Inflammatory macrophage treated with lipopolysaccharide for 1 hour (primary cell): ENCODE measurements around the gene BUB1B.

Experiments
- DNase-seq, 2 donors: peaks; one replicate each; pipeline ENCODE4 v3.0.0-alpha.2; 2020 to 2022

The BUB1B gene

DNA sequence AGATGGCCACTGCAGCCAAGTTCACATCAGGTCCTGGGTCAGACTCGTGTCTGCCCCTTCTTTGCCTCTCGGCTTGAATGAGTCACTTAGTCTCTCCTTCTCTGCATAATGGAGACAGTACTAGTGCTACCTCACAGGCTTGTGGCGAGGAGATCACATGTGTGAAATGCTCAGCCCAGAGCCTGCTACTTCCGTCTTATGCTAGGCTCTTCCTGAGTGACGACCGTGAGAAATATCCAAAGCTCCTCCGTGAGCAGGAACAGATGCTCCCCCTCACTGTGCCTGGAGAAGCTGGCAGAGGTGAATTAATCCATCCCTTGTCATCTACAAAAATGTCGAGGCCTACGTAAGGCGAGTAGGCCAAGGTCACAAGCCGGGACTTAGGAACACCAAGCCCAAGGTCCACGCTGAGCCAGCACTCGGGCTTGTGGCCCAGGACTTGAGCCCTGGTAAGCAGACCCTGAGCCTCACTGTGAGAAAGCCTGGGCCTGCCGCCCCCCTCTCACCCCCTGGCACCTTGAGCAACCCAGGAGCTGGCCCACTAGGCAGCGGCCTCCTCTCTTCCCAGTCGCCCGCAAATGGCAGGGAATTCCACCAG, 95.9 kb downstream of the BUB1B start:
- DNase-seq = peak; percentile 12 to 53

DNA sequence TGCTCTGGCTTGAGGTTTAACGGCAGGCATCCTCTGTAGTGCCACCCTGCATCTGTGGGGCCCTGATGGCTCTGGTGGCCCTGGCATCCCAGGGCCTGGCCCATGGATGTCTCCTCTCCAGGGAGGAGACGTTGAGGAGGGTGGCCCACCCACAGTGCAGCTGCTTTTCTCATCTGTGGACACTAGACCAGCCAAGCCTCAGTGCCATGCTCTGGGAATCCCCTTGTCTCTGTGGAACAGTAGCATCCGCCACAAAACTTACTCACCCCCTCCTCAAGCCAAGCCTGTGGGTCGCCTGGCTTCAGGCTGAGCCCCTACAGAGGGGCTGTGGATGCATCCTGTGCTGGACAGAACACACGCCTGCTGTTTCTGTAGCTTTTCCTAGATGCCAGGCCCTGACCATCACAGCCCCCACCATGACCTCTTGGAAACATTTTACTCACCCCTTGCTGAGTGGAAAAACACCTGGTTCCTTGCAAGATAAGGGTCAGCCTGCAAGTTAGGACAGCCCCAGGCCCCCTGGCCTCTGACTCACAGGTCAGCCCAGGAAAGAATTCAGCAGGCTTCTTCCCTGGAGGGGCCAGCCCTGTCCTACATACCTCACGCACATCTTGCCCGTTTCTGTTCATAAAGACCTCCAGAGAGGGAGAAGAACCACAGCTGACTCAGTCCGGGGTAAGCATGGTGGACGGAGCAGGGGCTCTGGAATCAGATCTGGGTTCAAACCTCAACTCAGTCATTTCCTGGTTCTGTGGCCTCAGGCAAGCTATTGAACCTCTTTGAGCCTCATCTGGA, 97.0 kb downstream of the BUB1B start:
- no peak for DNase-seq

DNA sequence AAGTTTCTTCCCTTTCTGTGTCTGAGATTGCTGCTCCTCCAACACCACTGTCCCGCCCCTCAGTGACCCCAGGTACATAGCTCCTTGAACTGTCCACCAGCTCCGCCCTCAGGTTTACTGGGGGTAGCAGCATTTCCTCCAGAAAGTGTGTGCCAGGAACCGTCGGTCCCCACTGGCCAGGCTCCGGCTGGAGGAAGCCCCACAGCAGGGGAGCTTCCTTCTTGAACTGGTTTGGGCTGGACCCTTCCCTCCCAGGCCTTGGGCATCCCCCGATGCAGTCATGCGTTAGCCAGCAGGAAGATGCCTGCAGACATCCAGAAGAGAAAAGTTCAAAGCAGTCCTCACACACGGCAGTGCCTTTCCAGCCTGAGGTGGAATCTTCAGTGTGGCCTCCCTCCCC, 97.7 kb downstream of the BUB1B start:
- DNase-seq = no peak

DNA sequence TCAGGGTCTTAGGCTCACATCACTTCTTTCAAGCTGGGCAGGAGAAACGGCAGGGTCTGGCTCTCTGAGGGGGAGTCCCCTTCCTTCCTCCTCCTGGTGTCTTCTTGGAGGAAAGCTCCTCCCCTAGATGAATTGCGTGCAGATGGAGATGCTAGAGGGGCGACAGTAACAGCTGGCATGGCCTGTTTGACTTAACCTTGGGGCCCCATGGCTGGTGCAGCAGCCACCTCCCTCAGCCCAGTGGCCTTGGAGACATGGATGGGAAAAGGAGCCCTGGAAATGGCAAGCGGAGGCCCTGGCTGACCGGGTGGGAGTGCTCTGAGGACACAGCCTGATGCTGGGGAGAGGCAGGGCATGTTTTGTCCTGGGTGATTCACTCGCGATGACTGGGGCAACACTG, 98.2 kb downstream of the BUB1B start:
- DNase-seq = no peak

DNA sequence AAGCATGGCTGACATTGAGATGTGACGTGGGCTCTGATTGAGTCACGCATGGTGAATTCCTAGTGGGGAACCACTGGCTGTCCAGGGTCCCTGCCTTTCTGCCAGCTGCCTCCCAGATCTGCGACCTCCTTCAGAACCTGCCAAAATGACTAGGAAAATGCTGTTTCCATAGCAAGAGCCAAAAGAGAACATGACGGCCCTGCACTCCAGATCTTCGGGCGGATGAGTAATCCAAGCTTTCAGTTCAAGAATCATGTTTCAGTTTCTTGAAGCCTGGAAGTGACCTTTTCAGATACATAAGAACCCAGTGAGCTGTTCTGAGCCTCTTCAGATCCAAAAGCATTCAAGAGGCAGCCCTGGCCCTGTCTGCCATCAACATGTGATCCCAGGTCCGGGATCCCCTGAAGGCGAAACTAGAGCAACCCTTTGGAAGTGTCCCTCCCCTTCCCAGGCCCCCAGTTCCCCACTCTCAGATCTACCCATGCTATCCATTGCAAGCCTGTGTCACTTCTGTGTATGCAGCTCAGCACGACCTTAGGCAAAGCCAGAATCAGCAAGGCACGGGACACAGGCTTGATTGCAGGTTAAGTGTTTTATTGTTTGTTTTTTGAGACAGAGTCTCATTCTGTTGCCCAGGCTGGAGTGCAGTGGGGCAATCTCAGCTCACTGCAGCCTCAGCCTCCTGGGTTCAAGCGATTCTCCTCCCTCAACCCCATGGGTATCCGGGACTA, 102.3 kb downstream of the BUB1B start:
- no peak for DNase-seq

DNA sequence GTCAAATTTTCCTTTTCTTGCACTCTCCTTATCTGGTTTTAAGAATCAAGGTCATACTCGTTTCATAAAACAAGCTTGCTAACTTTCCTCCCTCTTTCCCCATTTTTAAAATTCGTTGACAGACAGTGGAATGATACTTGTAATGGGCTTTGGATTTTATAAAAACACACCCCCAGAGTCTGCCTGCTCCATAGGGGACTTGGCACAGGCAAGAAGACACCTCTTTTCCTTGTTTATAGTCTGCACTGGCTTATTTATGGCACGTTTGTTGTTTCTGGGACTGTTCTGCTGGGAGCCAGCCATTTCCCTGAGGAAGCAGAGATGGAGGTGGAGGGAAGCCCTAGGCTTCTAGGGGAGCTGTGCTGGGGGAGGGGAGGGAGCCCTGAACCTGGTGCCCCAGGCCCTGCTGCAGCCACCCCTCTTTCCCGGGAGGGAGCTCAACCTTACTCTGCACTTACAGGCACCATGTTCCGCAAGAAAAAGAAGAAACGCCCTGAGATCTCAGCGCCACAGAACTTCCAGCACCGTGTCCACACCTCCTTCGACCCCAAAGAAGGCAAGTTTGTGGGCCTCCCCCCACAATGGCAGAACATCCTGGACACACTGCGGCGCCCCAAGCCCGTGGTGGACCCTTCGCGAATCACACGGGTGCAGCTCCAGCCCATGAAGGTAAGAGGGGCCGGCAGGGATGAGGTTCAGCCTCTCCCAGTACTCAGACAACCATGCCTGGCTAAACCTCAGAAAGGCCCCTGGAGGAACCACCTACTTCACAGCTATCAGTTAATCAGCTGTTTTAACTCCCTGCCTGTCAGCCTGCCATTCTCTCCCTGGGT, 103.7 kb downstream of the BUB1B start:
- no peak for DNase-seq

DNA sequence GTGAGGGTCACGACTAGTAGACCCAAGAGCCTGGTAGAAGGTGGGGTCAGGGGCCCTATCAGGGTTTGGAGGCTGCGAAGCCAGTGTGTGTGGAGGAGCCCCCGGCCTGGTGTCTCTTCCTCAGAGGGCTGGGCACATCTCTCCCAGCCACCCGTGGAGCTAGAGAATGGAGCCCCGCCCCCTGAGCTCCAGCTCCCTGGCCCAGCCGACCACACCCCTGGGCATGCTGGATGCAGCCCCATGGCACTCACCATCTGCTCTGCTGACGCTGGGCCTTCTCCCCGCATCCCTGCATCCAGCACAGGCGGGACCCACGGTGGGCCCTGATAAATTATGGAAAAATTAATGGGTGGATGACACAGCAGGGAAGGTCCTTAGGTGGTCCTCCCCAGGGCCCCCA, 104.5 kb downstream of the BUB1B start:
- no peak for DNase-seq

DNA sequence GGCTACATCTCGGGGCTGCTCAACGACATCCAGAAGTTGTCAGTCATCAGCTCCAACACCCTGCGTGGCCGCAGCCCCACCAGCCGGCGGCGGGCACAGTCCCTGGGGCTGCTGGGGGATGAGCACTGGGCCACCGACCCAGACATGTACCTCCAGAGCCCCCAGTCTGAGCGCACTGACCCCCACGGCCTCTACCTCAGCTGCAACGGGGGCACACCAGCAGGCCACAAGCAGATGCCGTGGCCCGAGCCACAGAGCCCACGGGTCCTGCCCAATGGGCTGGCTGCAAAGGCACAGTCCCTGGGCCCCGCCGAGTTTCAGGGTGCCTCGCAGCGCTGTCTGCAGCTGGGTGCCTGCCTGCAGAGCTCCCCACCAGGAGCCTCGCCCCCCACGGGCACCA, 105.0 kb downstream of the BUB1B start:
- DNase-seq = no peak

DNA sequence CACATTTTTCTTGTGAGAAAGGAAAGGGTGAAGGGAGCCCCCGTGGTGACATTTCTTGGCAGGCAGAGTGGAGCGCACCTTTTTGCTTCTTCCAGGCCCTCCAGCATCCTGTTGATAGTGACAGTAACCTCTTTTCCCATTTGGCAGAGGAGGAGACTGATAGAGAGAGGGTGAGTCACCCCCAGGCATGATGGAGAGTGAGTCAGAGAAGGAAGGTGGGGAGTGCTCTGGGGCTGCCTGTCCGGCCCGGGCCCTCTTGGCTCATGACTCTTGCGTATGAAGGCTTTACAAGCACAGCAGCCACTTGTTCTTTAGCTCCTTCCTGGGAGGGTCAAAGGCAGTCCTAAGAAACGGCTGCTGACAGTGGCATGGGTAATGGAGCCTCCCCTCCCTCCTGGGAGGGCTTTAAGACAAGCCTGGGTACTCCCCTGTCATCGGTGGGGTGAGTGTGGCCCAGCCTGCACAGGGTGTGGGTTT, 106.0 kb downstream of the BUB1B start:
- DNase-seq = peak; percentile 72 to 83

DNA sequence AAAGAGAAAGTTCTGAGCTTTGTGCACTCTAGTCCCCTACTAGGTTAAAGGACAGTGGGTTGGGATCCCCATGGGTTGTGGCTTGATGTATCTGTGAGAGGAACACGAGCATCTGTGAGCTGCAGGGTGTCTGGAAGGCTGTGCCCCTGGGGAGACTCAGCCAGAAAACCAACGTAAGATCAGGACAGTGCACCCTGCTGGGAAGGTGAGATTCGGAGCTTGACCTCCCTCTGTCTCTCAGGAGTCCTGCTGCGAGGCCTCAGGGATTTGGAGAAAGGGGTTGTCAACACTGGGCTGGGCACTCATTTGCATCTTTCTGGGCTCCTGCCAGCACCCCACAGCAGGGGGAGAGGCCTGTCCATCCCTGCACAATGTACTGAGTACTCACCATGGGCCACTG, 106.8 kb downstream of the BUB1B start:
- no peak for DNase-seq

DNA sequence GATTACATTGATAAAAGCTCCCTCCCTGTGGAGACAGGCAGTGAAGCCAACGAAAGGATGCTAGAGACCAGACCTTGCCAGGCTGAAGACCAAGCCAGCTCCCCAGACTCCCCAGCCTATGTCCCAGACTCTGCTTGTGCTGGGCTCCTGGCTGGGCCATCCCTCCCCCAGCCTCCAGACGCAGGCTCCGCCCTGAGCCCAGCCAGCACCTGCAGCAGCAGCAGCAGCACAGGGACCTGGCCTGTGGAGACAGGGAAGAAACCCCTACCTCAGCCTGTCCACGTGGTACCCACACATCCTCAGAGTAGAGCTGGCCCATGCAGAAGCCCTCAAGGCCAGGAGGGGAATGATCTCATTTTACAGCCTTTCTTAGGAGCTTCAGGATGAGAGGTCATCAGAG, 108.7 kb downstream of the BUB1B start:
- no peak for DNase-seq

DNA sequence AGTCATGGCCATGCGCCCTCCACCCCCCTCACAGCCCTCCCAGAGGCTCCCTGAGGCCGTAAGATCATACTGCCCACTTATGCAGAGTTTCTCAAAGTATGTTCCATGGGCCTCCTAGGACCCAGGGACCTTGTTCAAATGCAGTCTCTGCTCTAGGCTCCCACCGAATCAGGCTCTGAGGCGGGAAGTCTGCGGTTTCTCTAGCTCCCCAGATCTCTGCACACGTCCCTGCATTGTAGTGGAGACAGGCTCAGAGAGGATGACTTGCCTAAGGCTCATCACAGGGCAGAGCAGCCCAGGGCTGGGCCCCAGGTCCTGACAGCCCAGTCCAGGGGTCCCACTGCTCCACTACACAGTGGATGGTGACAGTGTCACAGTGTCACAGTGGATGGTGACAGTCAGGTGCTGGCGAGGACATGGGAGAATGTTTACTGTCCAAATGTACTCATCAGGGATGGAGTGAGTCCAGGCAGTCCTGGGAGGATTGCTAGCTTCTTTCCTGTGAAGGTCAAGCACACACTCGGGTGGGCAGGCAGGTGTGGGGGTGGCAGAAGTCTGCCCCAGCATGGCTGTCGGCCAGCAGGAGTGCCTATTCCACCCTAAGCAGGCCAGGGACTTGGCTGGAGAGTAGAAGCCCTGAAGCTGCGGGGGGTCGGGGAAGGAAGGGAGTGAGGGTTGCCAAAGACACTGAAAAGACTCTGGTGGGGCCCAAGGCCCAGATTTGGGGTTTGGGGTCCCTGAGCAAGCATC, 109.6 kb downstream of the BUB1B start:
- DNase-seq = no peak
